ENCODE data around the gene SLC35A5. TPM values are rescaled to one million over a fixed set of nuclear protein-coding genes. Genes with fewer than 3 reads are reported as not detected.

The SLC35A5 gene
- total RNA-seq, 6 experiments from 2014 or later = 29.2 to 37.3 (median 35.0) TPM

DNA sequence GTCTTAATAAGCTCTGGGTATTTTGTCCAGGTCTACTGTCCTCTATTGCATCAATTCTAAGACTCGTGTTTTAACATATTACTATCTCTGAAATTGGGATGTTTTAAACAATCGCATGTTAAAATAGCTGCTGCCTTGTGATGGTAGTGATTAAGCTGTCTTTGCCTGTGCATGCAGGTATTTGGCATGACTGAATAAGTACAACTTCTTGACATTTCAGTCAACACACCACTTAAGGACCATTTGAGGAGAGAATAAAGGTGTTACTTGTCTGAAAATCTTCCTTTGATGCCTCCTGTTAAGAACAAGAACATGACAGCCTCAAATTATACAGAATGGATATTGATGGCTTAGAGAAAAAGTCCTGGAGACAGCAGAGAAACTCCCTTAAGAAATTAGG lies 33.0 kb downstream of the SLC35A5 start:
- Mint-ChIP-seq H3K27me3 (ENCODE audit: insufficient read depth) (no peaks in the 10 kb centered on the region), H3K27ac (no peak overlapping the region), H3K4me1 (ENCODE audit: low read depth) (peaks cover 17% of the 10 kb centered on the region), H3K9me3 (no peaks in the 10 kb centered on the region), H3K4me3 (no peak overlapping the region), H3K36me3 (ENCODE audit: low read depth) (peaks cover 21% of the 10 kb centered on the region)
- TF ChIP-seq, protein P1, sequence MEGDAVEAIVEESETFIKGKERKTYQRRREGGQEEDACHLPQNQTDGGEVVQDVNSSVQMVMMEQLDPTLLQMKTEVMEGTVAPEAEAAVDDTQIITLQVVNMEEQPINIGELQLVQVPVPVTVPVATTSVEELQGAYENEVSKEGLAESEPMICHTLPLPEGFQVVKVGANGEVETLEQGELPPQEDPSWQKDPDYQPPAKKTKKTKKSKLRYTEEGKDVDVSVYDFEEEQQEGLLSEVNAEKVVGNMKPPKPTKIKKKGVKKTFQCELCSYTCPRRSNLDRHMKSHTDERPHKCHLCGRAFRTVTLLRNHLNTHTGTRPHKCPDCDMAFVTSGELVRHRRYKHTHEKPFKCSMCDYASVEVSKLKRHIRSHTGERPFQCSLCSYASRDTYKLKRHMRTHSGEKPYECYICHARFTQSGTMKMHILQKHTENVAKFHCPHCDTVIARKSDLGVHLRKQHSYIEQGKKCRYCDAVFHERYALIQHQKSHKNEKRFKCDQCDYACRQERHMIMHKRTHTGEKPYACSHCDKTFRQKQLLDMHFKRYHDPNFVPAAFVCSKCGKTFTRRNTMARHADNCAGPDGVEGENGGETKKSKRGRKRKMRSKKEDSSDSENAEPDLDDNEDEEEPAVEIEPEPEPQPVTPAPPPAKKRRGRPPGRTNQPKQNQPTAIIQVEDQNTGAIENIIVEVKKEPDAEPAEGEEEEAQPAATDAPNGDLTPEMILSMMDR (IDR thresholded peaks at IDR 0.05) = no peak
- no peak for DNase-seq

DNA sequence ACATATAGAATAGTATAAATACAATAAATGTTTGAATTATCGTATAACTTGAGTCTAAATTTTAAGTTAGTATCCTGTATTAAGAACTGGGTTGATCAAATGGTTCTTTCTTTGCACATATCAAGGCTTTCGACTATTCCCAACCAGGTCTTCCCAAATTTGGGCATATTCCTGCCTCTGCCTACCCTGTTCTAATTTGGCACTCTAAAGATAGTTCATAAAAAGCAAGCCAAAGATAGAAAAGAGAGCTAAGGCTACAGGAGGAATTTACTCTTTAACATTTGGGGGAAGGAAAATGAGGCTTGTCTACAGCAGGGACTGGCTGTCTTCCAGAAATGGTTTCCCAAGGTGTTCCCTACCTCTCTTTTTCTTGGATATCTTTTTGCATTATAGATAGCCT lies 36.1 kb downstream of the SLC35A5 start:
- TF ChIP-seq, protein P1 (IDR thresholded peaks at IDR 0.05) = no peak
- no peak for DNase-seq
- Mint-ChIP-seq H3K4me1 (ENCODE audit: low read depth) (peaks cover 9% of the 10 kb centered on the region), H3K9me3 (no peaks in the 10 kb centered on the region), H3K27ac (no peak overlapping the region), H3K36me3 (ENCODE audit: low read depth) (peaks cover 23% of the 10 kb centered on the region), H3K27me3 (ENCODE audit: insufficient read depth) (no peaks in the 10 kb centered on the region), H3K4me3 (no peak overlapping the region)

DNA sequence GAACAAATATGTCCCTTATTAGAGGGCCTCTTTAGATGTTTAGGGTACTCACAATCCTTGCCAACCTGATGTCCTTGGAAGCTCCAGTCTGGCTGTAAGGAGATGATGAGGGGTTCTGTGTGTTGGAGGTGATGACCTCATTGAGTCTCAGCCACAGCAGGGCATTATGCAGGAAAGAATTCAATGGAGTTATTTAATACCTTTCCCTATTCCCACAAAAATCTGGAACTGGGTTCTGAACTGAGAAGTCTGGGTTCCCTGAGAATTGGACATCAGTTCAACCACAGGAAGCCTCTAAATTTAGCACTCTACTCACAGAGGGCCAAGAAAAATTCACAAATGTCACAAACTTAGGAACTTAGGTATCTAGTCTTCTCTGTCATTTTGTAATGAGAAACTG lies 36.9 kb downstream of the SLC35A5 start:
- TF ChIP-seq, protein P1 (IDR thresholded peaks at IDR 0.05) = no peak
- no peak overlapping the region for H3K4me3 Mint-ChIP-seq

DNA sequence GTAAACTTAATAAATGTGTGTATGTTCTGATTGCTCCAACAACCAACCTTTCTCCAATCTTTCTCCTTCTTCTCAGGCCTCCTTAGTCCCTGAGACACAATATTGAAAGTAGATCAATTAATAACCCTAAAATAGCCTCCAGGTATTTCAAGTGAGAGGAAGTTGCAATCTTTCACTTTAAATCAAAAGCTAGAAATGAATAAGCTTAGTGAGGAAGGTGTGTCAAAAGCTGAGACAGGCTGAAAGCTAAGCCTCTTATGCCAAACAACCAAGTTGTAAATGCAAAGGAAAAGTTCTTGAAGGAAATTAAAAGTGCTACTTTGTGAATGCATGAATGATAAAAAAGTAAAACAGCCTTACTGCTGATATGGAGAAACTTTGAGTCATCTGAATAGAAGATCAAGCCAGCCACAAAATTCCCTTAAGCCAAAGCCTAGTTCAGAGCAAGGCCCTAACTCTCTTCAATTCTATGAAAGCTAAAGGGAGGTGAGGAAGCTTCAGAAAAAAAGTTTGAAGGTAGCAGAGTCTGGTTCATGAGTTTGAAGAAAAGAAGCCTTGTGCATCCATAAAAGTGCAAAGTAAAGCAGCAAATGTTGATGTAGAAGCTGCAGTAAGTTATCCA lies 40.5 kb downstream of the SLC35A5 start:
- Mint-ChIP-seq H3K9me3 (no peaks in the 10 kb centered on the region), H3K27me3 (ENCODE audit: insufficient read depth) (no peaks in the 10 kb centered on the region; the same call in 1 of the 2 replicates), H3K36me3 (ENCODE audit: low read depth) (peaks cover 25% of the 10 kb centered on the region), H3K4me3 (no peak overlapping the region), H3K27ac (no peak overlapping the region; the same call in 1 of the 2 replicates), H3K4me1 (ENCODE audit: low read depth) (peaks cover 36% of the 10 kb centered on the region)
- DNase-seq = no peak
- TF ChIP-seq, protein P1 (IDR thresholded peaks at IDR 0.05) = no peak

More for the DNA sequence above, 36.9 kb downstream of the SLC35A5 start:
- Mint-ChIP-seq H3K27me3 (ENCODE audit: insufficient read depth) (no peaks in the 10 kb centered on the region), H3K4me1 (ENCODE audit: low read depth) (peaks cover 13% of the 10 kb centered on the region), H3K36me3 (ENCODE audit: low read depth) (peaks cover 19% of the 10 kb centered on the region), H3K27ac (0 out of 2 replicates have a peak overlapping the region, but pooled peaks have one; percentile 14), H3K9me3 (no peaks in the 10 kb centered on the region)
- DNase-seq = no peak

DNA sequence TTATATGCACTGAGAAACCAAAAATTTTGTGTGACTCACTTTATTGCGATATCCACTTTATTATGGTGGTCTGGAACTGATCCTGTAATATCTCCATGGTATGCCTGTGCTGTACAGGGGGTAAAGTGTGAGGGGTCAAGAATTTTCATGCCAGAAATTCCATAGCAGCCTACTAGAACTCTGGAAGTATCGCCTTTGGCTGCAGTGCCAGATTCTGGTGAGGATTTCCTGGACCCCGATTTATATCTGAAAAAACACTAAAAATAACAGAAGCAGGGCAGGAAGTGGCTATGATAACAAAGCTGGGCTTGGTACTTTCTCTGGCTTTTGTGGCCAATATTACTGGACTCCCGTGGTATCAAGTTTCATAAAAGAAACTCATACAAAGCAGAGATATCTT lies 42.7 kb downstream of the SLC35A5 start:
- no peaks in the 10 kb centered on the region; the same call in 1 of the 2 replicates for H3K27me3 Mint-ChIP-seq (ENCODE audit: insufficient read depth)
- TF ChIP-seq, protein P1 (IDR thresholded peaks at IDR 0.05) = no peak
- DNase-seq = peak; percentile 79
- peaks cover 28% of the 10 kb centered on the region for H3K36me3 Mint-ChIP-seq (ENCODE audit: low read depth)
- H3K4me3 Mint-ChIP-seq = peak overlapping the region; percentile 67
- peaks cover 44% of the 10 kb centered on the region for H3K4me1 Mint-ChIP-seq (ENCODE audit: low read depth)
- peak overlapping the region; percentile 97 for H3K27ac Mint-ChIP-seq
- H3K9me3 Mint-ChIP-seq = no peaks in the 10 kb centered on the region

All from HFFc6 (cell line).